Measurements from ENCODE around the gene COQ10B. TPM values are rescaled to one million over a fixed set of nuclear protein-coding genes. Genes with fewer than 3 reads are reported as not detected.

The COQ10B gene
- total and polyA plus RNA-seq, 2 donors (not counting 3 experiments of a cell fraction or from before 2014, with no cell fraction given), result 2.4 to 15.1 TPM

DNA sequence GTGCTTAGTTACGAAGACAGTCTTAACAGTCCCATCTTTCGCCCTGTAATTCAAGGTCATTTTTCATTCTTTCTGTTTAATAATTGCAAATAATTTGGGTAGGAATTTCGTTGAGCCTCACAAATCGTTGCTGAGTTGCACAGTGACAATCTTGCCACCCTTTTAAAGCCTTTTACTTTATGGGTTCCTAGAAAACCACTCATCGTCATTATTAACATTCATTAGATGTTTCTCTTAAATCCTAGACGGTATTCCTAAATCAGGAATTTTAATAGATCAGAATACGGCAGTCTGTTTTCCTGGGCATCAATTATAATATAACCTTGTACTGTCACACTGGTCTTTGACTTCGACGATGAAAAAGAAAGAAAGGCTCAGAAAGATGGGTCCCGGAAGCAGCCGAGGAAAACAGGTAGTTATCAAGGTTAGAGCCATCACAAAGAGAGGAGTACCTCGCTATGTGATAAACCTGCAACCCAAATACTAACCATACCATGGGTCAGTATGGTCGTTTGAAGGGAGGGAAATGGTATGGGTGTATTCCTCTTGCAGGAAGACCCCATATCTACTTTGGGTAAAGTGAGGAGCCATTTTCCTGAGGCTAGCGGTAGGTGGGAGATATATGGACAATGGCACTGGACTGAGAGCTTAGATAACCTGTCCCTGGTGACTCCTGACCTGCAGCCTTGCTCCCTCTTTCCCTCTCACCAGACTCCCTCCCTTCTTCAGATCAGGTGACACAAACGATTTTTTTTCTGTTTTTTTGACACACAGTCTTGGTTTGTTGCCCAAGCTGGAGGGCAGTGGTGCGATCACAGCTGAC, 17.5 kb upstream of the COQ10B start:
- TF ChIP-seq POLR2AphosphoS5 (IDR thresholded peaks at IDR 0.05; ENCODE audit: insufficient read depth, low read depth, low read length) (no peak), FOS (IDR thresholded peaks at IDR 0.05; ENCODE audit: borderline replicate concordance, insufficient read depth, low read length) (no peak), GATA2 (IDR thresholded peaks at IDR 0.05; ENCODE audit: insufficient read depth, insufficient read length, low read depth, low read length) (no peak), MYC (IDR thresholded peaks at IDR 0.05; ENCODE audit: low read depth, low read length) (no peak), EZH2 (IDR thresholded peaks at IDR 0.05; ENCODE audit: borderline replicate concordance, low read depth, low read length, severe bottlenecking) (no peak), POLR2A (IDR thresholded peaks at IDR 0.05; ENCODE audit: low read depth, low read length) (no peak), JUN (IDR thresholded peaks at IDR 0.05; ENCODE audit: borderline replicate concordance, insufficient read depth, insufficient read length, low read depth) (no peak)
- TF ChIP-seq, protein P1, sequence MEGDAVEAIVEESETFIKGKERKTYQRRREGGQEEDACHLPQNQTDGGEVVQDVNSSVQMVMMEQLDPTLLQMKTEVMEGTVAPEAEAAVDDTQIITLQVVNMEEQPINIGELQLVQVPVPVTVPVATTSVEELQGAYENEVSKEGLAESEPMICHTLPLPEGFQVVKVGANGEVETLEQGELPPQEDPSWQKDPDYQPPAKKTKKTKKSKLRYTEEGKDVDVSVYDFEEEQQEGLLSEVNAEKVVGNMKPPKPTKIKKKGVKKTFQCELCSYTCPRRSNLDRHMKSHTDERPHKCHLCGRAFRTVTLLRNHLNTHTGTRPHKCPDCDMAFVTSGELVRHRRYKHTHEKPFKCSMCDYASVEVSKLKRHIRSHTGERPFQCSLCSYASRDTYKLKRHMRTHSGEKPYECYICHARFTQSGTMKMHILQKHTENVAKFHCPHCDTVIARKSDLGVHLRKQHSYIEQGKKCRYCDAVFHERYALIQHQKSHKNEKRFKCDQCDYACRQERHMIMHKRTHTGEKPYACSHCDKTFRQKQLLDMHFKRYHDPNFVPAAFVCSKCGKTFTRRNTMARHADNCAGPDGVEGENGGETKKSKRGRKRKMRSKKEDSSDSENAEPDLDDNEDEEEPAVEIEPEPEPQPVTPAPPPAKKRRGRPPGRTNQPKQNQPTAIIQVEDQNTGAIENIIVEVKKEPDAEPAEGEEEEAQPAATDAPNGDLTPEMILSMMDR (IDR thresholded peaks at IDR 0.05; ENCODE audit: extremely low read depth in 1 of 2, insufficient read depth in 1 of 2, low read depth in 1 of 2, low read length in 2 of 2), result no peak
- TF ChIP-seq, protein P2, sequence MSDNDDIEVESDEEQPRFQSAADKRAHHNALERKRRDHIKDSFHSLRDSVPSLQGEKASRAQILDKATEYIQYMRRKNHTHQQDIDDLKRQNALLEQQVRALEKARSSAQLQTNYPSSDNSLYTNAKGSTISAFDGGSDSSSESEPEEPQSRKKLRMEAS (IDR thresholded peaks at IDR 0.05; ENCODE audit: insufficient read depth, insufficient read length), result no peak
- H3K4me2 ChIP-seq (ENCODE audit: insufficient read depth, low read length), result peak overlapping the region; percentile 96
- H3K9ac ChIP-seq (replicated peaks; ENCODE audit: extremely low read depth, insufficient read depth, low read length), result peak overlapping the region; percentile 99
- peaks cover 40% of the 10 kb centered on the region for H3K79me2 ChIP-seq (ENCODE audit: control insufficient read depth, insufficient read depth, low read length)
- ChIA-PET POLR2A (interaction anchor here (1.1 to 1.8 kb wide), 6 partner anchors 8 to 64 kb away, joined by 3 to 16 read pairs (median 4); partner anchors contain the start of genes COQ10B, HSPD1 and HSPE1), CTCF (interaction anchor here (0.8 to 3.6 kb wide), 5 partner anchors 8 to 164 kb away, joined by 3 to 15 read pairs (median 5); partner anchors contain the start of genes COQ10B, HSPD1 and HSPE1)
- H3K4me1 ChIP-seq (ENCODE audit: control insufficient read depth, extremely low read depth, insufficient read depth, low read length), result peaks cover 19% of the 10 kb centered on the region
- H3K36me3 ChIP-seq (ENCODE audit: control insufficient read depth in 2 of 2, extremely low read depth in 1 of 2, insufficient read depth in 2 of 2, low read length in 2 of 2), result no peaks in the 10 kb centered on the region
- no peaks in the 10 kb centered on the region for H3K27me3 ChIP-seq (ENCODE audit: control insufficient read depth in 2 of 2, insufficient read depth in 2 of 2, low read length in 2 of 2)
- BruUV-seq (replicated peaks), result no TSS peak
- peak overlapping the region; percentile 96 for H3K27ac ChIP-seq (ENCODE audit: insufficient read depth, low read depth, low read length)
- dilution Hi-C loops (cut with MboI; ENCODE audit: extremely low pct_ligation_motif_present, low sequenced_read_pairs), result no loop called here
- FAIRE-seq (no peak), DNase-seq (ENCODE audit: low read depth, low spot score) (no peak)
- no peaks in the 10 kb centered on the region for H3K9me1 ChIP-seq (replicated peaks; ENCODE audit: control insufficient read depth, extremely low read depth, insufficient read depth, low read length)
- H3K9me3 ChIP-seq (replicated peaks; ENCODE audit: control insufficient read depth, insufficient read depth, low read length), result no peaks in the 10 kb centered on the region
- H3K4me3 ChIP-seq (replicated peaks in 1 of 3; ENCODE audit: insufficient read depth in 1 of 3, low read depth in 1 of 3, low read length in 3 of 3), result peak overlapping the region; percentile 67 to 100 (median 72)
- peak overlapping the region; percentile 97 for H2AFZ ChIP-seq (ENCODE audit: low read depth, low read length)
- intact Hi-C loops (cut with micrococcal nuclease), result loop anchor here (1.0 to 5.0 kb wide), 4 partner anchors 17 to 861 kb away; partner anchors contain the start of genes COQ10B, HSPE1 and MARS2
- H4K20me1 ChIP-seq (replicated peaks; ENCODE audit: control insufficient read depth, extremely low read depth, insufficient read depth, low read length), result peaks cover 7% of the 10 kb centered on the region

Data from endothelial cell of umbilical vein (primary cell).